ENCODE results near the gene FAM187B. TPM values are rescaled to one million over a fixed set of nuclear protein-coding genes. Genes with fewer than 3 reads are reported as not detected.

The FAM187B gene
- not detected for total RNA-seq
- not detected for polyA plus RNA-seq (2013, experiment 1 of 2)
- not detected for polyA plus RNA-seq (2013, experiment 2 of 2)
- long read RNA-seq, experiment 1: 0 reads
- long read RNA-seq, experiment 2: 0 reads
- long read RNA-seq, experiment 3: 0 reads
- long read RNA-seq, experiment 4: 0 reads

DNA sequence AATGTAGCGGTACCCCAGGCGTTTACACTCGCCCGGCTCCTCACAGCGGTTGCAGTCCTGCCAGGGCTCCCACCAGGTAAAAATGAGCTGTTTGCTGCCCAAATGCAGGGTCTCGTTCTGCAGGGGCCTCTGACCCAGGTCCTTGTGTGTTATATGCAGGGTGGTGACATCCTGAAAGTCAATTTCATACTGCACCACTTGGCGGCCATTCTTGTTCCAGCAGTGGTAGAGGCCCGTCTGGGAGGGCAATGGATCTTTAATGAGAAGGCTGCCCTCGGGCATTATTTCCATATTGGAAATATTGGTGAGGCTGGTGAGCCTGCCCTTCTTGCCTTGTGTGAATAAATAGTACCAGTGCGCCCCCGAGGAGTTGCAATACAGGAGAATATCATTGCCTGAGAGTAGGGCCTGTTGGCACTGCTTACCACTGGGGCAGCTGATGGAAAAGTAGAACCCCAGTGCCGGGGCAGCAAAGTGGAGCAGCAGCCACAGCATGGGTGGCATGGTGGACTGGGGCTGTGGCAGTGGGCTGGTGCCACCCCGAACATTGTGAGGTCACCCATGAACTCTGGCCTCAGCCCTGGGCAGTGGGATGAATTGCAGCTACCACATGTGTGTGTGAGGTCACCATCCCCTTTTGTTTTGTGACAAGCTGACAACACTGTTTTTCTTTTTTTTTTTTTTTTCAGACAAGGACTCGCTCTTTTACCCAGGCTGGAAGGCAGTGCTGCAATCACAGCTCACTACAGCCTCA lies at the start of gene FAM187B:
Gene FAM187B (minus strand): TSS at position 563 of the 754 bp plus-strand sequence. CDS start 59 bp downstream, at position 504.
- no peak within 1 kb of the TSS for H3K27ac Mint-ChIP-seq
- WGBS, 2 experiments (ENCODE audit: insufficient coverage in 1 of 2, insufficient read length in 1 of 2): 92 to 97% methylated on average over 11 to 14 of the region's 14 CpGs

DNA sequence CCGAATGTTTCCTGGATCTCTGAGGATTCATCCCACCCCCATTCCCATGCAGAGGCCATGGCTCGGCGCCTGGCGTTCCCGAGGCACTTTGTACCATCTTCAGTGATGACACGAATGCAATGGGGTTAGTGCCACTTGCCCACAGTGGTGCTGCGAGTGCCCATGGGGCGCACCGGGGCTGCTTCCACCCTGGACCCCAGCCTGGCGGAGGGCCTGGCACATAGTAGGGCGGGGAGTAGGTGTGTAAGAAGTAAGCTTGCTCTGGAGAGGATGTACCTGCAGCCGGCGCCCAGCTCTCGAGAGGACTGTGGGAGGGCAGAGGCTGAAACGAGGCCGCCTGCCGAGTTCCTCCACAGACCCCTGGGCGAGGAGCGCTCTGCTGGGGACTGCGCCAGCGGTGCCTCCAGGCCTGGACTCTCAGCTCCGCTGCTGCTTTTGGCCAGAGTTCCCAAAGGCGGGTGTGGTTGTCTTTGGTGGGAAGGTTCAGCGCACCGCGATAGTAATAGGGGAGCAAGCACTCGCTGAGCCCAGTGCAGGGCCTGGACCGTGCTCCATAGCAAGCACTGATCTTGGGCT lies 48.3 kb upstream of the FAM187B start:
- Histone ChIP-seq H3K9me3 (ENCODE audit: control insufficient read depth, low read length) (no peaks in the 10 kb centered on the region), H3K36me3 (ENCODE audit: control insufficient read depth, insufficient read depth, low read length) (peaks cover 42% of the 10 kb centered on the region), H3K27ac (ENCODE audit: low read depth, low read length) (no peak overlapping the region), H3K27me3 (ENCODE audit: control insufficient read depth, insufficient read depth, low read length, poor library complexity, severe bottlenecking) (no peaks in the 10 kb centered on the region), H3K4me3 (ENCODE audit: low read length) (no peak overlapping the region), H3K4me1 (ENCODE audit: control insufficient read depth, insufficient read depth, low read length) (no peaks in the 10 kb centered on the region), H3K9ac (ENCODE audit: extremely low read depth, low read length, poor library complexity, severe bottlenecking) (no peak overlapping the region)
- TF ChIP-seq, protein P1, sequence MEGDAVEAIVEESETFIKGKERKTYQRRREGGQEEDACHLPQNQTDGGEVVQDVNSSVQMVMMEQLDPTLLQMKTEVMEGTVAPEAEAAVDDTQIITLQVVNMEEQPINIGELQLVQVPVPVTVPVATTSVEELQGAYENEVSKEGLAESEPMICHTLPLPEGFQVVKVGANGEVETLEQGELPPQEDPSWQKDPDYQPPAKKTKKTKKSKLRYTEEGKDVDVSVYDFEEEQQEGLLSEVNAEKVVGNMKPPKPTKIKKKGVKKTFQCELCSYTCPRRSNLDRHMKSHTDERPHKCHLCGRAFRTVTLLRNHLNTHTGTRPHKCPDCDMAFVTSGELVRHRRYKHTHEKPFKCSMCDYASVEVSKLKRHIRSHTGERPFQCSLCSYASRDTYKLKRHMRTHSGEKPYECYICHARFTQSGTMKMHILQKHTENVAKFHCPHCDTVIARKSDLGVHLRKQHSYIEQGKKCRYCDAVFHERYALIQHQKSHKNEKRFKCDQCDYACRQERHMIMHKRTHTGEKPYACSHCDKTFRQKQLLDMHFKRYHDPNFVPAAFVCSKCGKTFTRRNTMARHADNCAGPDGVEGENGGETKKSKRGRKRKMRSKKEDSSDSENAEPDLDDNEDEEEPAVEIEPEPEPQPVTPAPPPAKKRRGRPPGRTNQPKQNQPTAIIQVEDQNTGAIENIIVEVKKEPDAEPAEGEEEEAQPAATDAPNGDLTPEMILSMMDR (conservative IDR thresholded peaks at IDR 0.05): no peak
- no peak overlapping the region for H3K27ac Mint-ChIP-seq
- no peak for DNase-seq
- peaks cover 3% of the 10 kb centered on the region for H3K27me3 Mint-ChIP-seq (ENCODE audit: insufficient read depth)
- peaks cover 4% of the 10 kb centered on the region for H3K4me1 Mint-ChIP-seq
- H3K9me3 Mint-ChIP-seq: no peaks in the 10 kb centered on the region
- no peak overlapping the region for H3K4me3 Mint-ChIP-seq
- H3K36me3 Mint-ChIP-seq (ENCODE audit: low read depth): peaks cover 50% of the 10 kb centered on the region
- WGBS, 2 experiments (ENCODE audit: insufficient coverage in 1 of 2, insufficient read length in 1 of 2): 93 to 96% methylated on average over 12 to 28 of the region's 28 CpGs

More for the DNA sequence above, at the start of gene FAM187B:
- DNase-seq: no peak
- peaks cover 3% of the 10 kb centered on the region for H3K4me1 ChIP-seq (ENCODE audit: control insufficient read depth, insufficient read depth, low read length)
- H3K27ac ChIP-seq (ENCODE audit: low read depth, low read length): no peak within 1 kb of the TSS
- peaks cover 1% of the 10 kb centered on the region for H3K27me3 Mint-ChIP-seq (ENCODE audit: insufficient read depth)
- H3K27me3 ChIP-seq (ENCODE audit: control insufficient read depth, insufficient read depth, low read length, poor library complexity, severe bottlenecking): no peaks in the 10 kb centered on the region
- no peaks in the 10 kb centered on the region for H3K36me3 Mint-ChIP-seq (ENCODE audit: low read depth)
- H3K36me3 ChIP-seq (ENCODE audit: control insufficient read depth, insufficient read depth, low read length): no peaks in the 10 kb centered on the region
- no peaks in the 10 kb centered on the region for H3K9me3 Mint-ChIP-seq
- H3K4me3 ChIP-seq (ENCODE audit: low read length): no peak within 1 kb of the TSS
- no peak within 1 kb of the TSS for H3K9ac ChIP-seq (ENCODE audit: extremely low read depth, low read length, poor library complexity, severe bottlenecking)
- TF ChIP-seq, protein P1 (conservative IDR thresholded peaks at IDR 0.05): no peak
- H3K9me3 ChIP-seq (ENCODE audit: control insufficient read depth, low read length): no peaks in the 10 kb centered on the region
- H3K4me1 Mint-ChIP-seq: no peaks in the 10 kb centered on the region
- no peak within 1 kb of the TSS for H3K4me3 Mint-ChIP-seq

DNA sequence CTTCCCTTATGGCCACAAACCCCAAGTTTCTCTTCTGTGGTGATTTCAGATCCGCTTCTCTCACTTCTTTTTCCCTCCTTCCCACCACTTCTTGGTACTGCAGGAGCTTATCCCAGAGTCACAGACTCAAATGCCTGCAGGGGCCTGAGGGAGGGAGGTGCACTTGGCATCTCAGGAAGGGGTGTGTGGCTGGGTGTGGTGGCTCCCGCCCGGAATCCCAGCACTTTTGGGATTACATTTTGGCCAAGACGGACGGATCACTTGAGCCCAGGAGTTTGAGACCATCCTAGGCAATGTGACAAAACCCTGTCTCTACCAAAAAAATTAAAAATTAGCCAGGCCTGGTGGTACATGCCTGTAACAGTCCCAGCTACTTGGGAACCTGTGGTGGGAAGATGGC lies 45.8 kb upstream of the FAM187B start:
- Mint-ChIP-seq H3K4me3 (no peak overlapping the region), H3K36me3 (ENCODE audit: low read depth) (peaks cover 68% of the 10 kb centered on the region), H3K27me3 (ENCODE audit: insufficient read depth) (no peaks in the 10 kb centered on the region), H3K4me1 (peaks cover 4% of the 10 kb centered on the region), H3K27ac (no peak overlapping the region), H3K9me3 (no peaks in the 10 kb centered on the region)
- Histone ChIP-seq H3K9ac (ENCODE audit: extremely low read depth, low read length, poor library complexity, severe bottlenecking) (no peak overlapping the region), H3K9me3 (ENCODE audit: control insufficient read depth, low read length) (no peaks in the 10 kb centered on the region), H3K27ac (ENCODE audit: low read depth, low read length) (no peak overlapping the region), H3K4me1 (ENCODE audit: control insufficient read depth, insufficient read depth, low read length) (no peaks in the 10 kb centered on the region), H3K36me3 (ENCODE audit: control insufficient read depth, insufficient read depth, low read length) (peaks cover 60% of the 10 kb centered on the region), H3K27me3 (ENCODE audit: control insufficient read depth, insufficient read depth, low read length, poor library complexity, severe bottlenecking) (no peaks in the 10 kb centered on the region), H3K4me3 (ENCODE audit: low read length) (no peak overlapping the region)
- 89 to 100% methylated on average over 4 to 5 of the region's 5 CpGs for WGBS, 2 experiments (ENCODE audit: insufficient coverage in 1 of 2, insufficient read length in 1 of 2)
- TF ChIP-seq, protein P1 (conservative IDR thresholded peaks at IDR 0.05): no peak
- no peak for DNase-seq
